ENCODE data around the gene SMIM29.

GRCh38 chr6:34267746-34268145, 18.9 kb upstream of the SMIM29 start:
- TF ChIP-seq, protein P1, sequence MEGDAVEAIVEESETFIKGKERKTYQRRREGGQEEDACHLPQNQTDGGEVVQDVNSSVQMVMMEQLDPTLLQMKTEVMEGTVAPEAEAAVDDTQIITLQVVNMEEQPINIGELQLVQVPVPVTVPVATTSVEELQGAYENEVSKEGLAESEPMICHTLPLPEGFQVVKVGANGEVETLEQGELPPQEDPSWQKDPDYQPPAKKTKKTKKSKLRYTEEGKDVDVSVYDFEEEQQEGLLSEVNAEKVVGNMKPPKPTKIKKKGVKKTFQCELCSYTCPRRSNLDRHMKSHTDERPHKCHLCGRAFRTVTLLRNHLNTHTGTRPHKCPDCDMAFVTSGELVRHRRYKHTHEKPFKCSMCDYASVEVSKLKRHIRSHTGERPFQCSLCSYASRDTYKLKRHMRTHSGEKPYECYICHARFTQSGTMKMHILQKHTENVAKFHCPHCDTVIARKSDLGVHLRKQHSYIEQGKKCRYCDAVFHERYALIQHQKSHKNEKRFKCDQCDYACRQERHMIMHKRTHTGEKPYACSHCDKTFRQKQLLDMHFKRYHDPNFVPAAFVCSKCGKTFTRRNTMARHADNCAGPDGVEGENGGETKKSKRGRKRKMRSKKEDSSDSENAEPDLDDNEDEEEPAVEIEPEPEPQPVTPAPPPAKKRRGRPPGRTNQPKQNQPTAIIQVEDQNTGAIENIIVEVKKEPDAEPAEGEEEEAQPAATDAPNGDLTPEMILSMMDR (IDR thresholded peaks at IDR 0.05), result no peak
- TF ChIP-seq POLR2A (IDR thresholded peaks at IDR 0.05), result no peak
